Spleen (tissue), 7 donors: ENCODE data around the gene FOXI3.

ENCODE experiments used
- CTCF ChIP-seq, 11 experiments: fragments of 200-600 bp in 7 of 11; fragments of 450-650 bp in 4 of 11; sonication (generic) in 4 of 11; IDR thresholded peaks in 8 of 11; conservative IDR thresholded peaks in 3 of 11; 1 replicate in 7 of 11; 2 replicates in 4 of 11; pipeline versions ENCODE4 v1.4.0 to v1.8.0; 2016 to 2021; ENCODE audit warnings: antibody characterized with exemption in 11 of 11, inconsistent platforms in 4 of 11, mild to moderate bottlenecking in 1 of 11
- POLR2A ChIP-seq, 3 donors: fragments of 450-650 bp; IDR thresholded peaks; one replicate each; pipeline ENCODE4 v1.5.1; 2017; ENCODE audit warnings: antibody characterized with exemption in 3 of 3, mild to moderate bottlenecking in 1 of 3
- donor health status: DM: no; HTN: no; CAD: no; lungs with moderate emphysema.
- donor health status: DM: no; HTN: no; CAD: no.
- donor health status: DM: no; HTN: no; CAD: no.

- TF ChIP-seq POLR2A (IDR thresholded peaks at IDR 0.05) (no peak), CTCF (IDR thresholded peaks at IDR 0.05 in 8 of 11, conservative IDR thresholded peaks at IDR 0.05 in 3 of 11) (no peak)
Measured at GRCh38 chr2:88483200-88483599, 30.7 kb upstream of the FOXI3 start.
